Stimulated activated CD8-positive, alpha-beta memory T cell treated with anti-CD3 and anti-CD28 coated beads, Interleukin-2, amount 100 ng/mL, for 48 hours (primary cell): ENCODE data around the gene XRN1.
"Not testable (repeated sequence)": the region's sequence is repeated elsewhere in the genome, so short reads cannot be mapped to it uniquely, and the experiment has no call there.

Experiments used
- DNase-seq, 2 donors: peaks; one replicate each; pipeline ENCODE4 v3.0.0-alpha.2; 2020; ENCODE audit warnings: low read depth in 2 of 2

XRN1 gene

DNA sequence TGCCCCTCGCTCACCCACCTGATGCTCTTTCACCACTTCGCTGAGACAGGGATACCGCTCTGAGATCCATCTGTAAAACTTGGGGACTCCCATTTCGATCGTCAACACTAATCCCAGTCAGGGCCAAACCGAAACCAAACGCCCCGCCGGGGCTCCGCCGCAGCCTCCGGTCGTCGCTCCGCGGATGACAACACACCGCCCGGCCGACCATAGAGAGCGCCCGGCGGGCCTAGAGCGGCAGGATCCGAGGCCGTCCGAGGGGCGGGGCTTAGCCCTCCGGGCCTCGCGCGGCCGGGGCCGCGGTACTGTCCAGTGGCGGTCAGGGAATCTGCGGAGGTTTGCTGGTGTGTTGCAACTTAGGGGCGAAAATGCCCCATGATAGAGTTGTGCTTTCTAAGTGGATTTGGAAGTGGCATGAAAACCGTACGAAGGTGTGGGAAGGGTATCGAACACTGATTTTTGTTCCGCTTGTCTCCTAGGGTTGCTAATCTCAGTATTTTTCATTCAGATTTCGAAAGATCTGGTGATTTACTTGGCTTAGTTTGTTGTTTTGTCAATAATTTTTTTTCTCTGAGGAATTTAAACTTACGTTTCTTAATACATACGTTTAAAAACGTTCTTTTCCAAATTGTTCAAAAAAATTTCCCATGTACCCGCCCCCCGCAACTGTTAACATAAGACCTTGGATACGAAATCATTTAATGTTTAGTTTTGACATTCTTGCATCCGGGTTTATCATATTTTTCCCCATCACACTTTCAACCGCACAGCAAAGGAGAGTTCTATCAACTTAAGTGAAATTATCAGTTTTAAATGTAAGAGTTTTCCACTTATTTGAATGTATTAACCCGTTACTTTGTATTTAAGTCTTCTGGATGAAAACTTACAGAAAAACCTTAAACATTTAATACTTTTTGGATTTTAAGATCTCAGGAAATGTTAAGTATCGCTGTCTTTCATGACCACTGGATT, at the start of gene XRN1:
Gene XRN1 (minus strand): TSS at position 186 of the 972 bp plus-strand sequence. CDS start 93 bp downstream, at position 93.
- peak; percentile 93 to 94 for DNase-seq

DNA sequence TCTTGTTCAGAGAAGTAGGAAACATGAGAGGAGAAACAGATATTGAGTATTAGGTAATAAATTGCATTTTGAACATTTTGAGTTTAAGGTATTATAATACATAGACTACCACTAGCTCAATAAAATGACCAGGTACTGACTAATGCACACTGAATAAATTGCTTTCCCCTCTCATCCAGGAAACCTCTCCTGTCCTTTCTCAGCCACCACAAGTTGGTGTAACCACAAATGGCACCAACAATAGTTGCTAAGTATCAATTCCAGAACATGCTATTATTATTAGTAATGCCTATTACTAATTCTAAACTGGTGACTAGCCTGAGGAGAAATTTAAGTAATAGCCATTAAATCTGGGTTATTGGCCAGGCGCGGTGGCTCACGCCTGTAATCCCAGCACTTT, 47.3 kb upstream of the XRN1 start:
- DNase-seq, result no peak

DNA sequence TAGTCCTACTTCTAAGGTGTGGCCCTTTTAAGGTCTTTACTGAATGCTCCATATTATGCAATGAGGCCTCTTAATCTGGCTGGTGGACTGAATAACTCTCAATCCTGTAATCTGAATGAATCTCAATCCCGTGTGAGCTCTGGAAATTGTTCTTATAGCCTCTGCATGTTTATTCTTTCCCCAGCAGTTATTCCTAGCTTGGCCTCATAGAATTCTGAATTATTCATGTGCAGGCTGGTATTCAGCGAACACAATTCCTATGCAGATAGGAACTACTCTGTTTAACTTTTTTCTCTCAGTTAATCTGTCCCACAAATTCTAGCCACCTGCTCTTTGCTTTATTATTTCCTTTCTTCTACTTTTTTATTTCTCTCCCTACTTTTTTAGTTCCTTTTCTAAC, 44.3 kb upstream of the XRN1 start:
- no peak for DNase-seq

DNA sequence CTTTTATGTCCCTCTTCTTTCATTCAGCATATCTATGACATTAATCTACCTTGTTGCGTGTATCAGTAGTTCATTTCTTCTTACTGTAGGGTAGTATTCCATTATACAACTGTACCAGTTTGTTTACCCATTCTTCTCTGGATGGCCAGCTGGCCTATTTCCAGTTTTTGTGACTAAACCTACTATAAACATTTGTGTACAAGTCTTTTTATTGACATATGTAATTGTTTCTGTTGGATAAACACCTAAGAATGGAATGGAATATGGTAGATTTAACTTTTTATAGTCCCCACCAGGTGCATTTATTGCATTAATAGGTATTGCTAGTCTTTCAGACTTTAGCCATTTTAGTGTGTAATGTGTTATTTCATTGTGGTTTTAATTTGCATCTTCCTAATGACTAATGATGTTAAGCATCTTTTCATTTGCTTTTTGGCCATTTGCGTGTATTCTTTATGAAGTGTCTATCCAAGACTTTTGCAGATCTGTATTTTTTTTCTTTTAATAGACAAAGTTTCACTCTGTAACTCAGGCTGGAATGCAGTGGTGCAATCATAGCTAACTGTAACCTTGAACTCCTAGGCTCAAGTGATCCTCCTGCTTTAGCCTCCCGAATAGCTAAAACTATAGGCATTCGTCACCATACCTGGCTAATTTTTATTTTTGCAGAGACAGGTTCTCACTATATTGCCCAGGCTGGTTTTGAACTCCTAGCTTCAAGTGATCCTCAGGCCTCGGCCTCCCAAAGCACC, 41.9 kb upstream of the XRN1 start:
- DNase-seq, result no peak

DNA sequence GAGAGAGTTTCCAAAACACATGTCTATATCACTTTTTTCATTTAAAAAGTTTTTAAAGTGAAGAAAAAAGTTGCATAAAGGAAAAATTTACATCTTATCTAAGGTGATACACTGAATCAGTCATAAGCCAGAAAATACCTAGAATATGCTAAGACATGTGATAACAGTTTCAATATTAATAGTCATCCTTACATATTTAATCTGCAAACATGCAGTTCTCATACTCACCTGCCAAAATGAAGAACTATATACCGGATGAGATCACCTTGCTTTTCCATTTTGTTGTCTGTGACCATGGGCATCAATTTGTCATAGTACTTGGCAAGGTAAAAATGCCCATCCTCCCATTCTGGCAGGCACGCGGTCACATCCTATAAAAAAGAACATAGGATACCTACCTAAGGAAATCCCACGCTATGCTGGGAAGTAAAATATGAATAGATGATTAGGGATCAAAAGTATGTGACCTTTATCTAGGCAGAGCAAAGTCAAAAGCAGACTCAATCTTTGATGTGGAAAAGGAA, 37.1 kb upstream of the XRN1 start:
- no peak for DNase-seq

DNA sequence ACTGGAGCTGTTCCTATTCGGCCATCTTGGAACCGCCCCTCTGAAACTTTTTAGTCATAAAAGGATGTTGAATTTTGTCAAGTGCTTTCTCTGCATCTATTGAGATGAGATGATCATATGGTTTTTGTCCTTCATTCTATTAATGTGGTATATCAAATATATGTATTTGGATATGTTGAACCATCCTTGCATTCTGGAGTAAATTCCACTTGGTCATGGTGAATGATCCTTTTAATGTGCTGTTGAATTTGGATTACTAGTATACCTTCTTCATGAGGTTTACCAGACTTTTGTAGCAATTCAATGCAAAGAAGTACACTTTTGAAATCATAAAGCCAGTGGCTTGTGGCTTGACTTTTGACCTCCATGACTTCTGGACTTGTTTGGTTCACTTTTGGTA, 33.4 kb upstream of the XRN1 start:
- no peak for DNase-seq

DNA sequence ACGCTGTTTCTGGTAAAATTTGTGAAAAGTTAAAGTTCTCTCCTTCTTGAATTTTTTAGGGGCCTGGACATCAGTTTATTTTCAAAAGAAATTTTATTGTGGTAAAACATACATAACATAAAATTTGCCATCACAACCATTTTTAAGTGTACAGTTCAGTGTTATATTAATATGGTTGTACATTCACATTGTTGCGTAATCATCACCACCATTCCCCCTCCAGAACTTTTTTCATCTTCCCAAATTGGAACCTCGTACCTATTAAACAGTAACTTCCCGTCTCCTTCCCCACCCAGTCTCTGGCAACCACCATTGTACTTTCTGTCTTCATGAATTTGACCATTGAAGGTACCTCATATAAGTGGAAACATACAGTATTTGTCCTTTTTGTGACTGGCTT, 23.0 kb upstream of the XRN1 start:
- DNase-seq, result no peak

GRCh38 chr3:142468456-142468855, 20.6 kb upstream of the XRN1 start:
- no peak for DNase-seq

DNA sequence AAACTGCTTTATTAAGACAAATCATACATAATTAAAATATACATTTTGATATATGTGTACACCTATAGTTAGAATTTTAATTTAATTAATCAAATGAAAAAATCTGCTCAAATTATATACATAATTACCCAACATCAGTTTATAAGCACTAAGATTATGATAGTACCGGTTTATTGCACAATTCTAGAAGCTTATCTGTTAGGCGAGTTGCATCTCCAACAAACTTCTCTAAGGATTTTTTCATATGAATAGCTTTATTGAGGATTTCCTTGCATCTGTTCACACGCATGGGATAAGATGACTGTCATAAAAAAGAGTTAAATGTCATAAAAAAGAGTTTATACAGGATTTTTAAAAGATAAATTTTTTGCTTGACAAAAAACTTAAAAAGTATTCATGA, 19.9 kb upstream of the XRN1 start:
- no peak for DNase-seq

GRCh38 chr3:142460689-142461088, 12.9 kb upstream of the XRN1 start:
- no peak for DNase-seq

DNA sequence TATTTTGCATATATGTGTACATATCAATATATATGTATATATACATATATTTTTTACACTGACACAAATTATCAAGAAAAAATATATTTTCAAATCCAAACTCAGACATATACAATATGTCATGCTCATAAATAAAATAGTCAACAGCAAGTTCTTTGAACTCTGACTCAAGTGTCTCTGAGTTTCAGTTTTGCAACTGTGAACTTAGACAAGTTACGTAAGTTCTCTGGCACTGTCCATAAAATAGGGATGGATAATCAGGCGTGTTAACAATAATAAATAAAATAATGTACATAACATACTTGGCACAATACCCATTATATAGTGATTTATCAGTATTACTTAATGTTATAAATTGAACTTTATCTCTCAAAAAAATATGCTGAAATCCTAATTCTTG, 12.1 kb upstream of the XRN1 start:
- no peak for DNase-seq

- DNase-seq, result no peak
Observed at GRCh38 chr3:142459096-142459495, 11.3 kb upstream of the XRN1 start.

- DNase-seq, result no peak
Observed at GRCh38 chr3:142450881-142451280, 3.0 kb upstream of the XRN1 start.

DNA sequence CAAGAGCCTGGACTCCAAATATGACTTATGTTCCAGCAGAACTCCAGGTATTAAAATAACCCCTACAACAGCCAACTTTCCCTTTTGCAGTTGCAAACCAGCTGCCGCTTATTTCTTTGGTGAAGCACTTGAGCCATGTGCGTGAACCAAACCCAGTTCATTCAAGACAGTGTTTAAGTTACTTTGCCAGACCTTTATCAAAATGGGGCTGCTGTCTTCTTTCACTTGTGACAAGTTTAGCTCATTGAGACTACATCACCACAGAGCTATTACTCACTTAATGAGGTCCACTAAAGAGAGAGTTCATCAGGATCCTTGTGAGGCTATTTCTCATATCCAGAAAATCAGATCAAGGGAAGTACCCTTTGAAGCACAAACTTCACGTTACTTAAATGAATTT, 2.4 kb upstream of the XRN1 start:
- no peak for DNase-seq

- DNase-seq, result peak; percentile 20 to 30
Observed at GRCh38 chr3:142447301-142447851, 461 bp downstream of the XRN1 start.

GRCh38 chr3:142445816-142446254, 2.0 kb downstream of the XRN1 start:
- DNase-seq, result no peak

GRCh38 chr3:142444343-142444742, 3.5 kb downstream of the XRN1 start:
- no peak for DNase-seq

- DNase-seq, result not testable (repeated sequence)
Observed at GRCh38 chr3:142443060-142443459, 4.8 kb downstream of the XRN1 start.

GRCh38 chr3:142439499-142440220, 8.2 kb downstream of the XRN1 start:
- not testable (repeated sequence) for DNase-seq

- DNase-seq, result not testable (repeated sequence)
Observed at GRCh38 chr3:142438096-142438495, 9.7 kb downstream of the XRN1 start.

GRCh38 chr3:142436951-142437585, 10.8 kb downstream of the XRN1 start:
- DNase-seq, result no peak
